Upper lobe of right lung (tissue), 1 donor: Measurements from ENCODE around the gene CDAN1. TPM values are rescaled to one million over a fixed set of nuclear protein-coding genes. Genes with fewer than 3 reads are reported as not detected.

Experiments
- ATAC-seq: fragments of 200-7000 bp; cut with Tn5 transposase; one replicate; pipeline ENCODE4 v1.9.1; 2020; ENCODE audit warnings: mild to moderate bottlenecking, moderate library complexity
- DNase-seq: peaks from one replicate; pipeline ENCODE4 v3.0.0-alpha.2; 2020
- H3K27ac ChIP-seq: fragments of 200-600 bp; one replicate; pipeline ENCODE4 v1.8.0; 2022
- H3K27me3 ChIP-seq: fragments of 200-600 bp; one replicate; pipeline ENCODE4 v1.8.0; 2022; ENCODE audit warnings: mild to moderate bottlenecking
- H3K36me3 ChIP-seq: fragments of 200-600 bp; one replicate; pipeline ENCODE4 v1.8.0; 2022
- H3K4me1 ChIP-seq: fragments of 200-600 bp; one replicate; pipeline ENCODE4 v1.8.0; 2022
- H3K4me3 ChIP-seq: fragments of 200-600 bp; one replicate; pipeline ENCODE4 v1.8.0; 2022; ENCODE audit warnings: mild to moderate bottlenecking
- H3K9me3 ChIP-seq: fragments of 200-600 bp; one replicate; pipeline ENCODE4 v1.8.0; 2022
- intact Hi-C: fragments of 100-400 bp; cut with DNase I; formaldehyde crosslinking; loops from one replicate; pipeline ENCODE4 v1.11.0; 2022
- total RNA-seq: library from RNA; stranded (reverse); fragmentation: NEBNext Ultra II Directional; extraction: Animal tissue kit (Norgen Biotek cat#: 25700); gene quantifications from one replicate; pipeline ENCODE4 v1.2.1, GENCODE V29; 2021
- TF ChIP-seq, protein P1 (sequence below): fragments of 200-600 bp; IDR thresholded peaks from one replicate; pipeline ENCODE4 v1.8.0; 2022; ENCODE audit warnings: antibody characterized with exemption
- donor health status: DM: no; HTN: yes; CAD: no; lungs with severe emphysema.

Gene CDAN1
- total RNA-seq, 1 donor from 2014 or later: 13.5 TPM

DNA sequence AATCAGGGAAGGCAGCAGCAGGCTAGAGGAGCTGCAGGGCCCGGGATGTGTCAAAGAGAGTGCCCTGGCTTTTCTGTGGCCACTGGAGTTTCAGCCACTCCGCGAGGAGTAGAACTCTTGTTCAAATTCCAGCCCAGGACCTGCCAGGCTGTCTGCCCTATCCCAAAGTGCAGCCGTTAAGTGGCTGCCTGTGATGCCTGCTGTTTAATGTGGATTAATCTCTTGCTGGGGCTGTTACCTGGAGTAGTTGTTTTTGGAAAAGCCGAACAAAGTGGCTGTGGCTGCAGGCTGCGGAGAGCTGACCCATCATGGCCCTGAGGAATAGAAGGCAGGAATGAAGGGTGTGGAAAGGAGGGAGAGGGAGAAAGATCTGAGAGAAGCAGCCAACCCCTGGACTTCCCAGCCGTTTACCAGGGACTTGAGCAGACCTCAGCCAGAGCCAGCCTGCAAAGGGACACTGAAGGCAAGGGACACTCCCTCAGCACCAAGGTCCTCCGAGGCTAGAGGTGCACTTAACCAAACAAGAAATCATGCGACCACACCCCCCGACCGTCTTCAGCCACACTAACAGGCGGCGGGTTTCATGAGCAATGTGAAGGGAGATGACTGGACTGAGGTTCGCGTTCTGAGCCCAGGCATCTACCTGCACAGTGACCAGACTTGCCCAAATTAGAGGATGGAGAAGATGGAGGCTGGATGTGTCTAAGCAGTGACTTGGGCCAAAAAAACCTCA is 4.7 kb downstream of the CDAN1 start:
- ATAC-seq: no peak
- H3K4me1 ChIP-seq: peaks cover 14% of the 10 kb centered on the region
- H3K27me3 ChIP-seq: no peaks in the 10 kb centered on the region
- no peaks in the 10 kb centered on the region for H3K9me3 ChIP-seq
- intact Hi-C loops: no loop called here
- H3K36me3 ChIP-seq: peaks cover 79% of the 10 kb centered on the region
- no peak overlapping the region for H3K4me3 ChIP-seq
- TF ChIP-seq, protein P1, sequence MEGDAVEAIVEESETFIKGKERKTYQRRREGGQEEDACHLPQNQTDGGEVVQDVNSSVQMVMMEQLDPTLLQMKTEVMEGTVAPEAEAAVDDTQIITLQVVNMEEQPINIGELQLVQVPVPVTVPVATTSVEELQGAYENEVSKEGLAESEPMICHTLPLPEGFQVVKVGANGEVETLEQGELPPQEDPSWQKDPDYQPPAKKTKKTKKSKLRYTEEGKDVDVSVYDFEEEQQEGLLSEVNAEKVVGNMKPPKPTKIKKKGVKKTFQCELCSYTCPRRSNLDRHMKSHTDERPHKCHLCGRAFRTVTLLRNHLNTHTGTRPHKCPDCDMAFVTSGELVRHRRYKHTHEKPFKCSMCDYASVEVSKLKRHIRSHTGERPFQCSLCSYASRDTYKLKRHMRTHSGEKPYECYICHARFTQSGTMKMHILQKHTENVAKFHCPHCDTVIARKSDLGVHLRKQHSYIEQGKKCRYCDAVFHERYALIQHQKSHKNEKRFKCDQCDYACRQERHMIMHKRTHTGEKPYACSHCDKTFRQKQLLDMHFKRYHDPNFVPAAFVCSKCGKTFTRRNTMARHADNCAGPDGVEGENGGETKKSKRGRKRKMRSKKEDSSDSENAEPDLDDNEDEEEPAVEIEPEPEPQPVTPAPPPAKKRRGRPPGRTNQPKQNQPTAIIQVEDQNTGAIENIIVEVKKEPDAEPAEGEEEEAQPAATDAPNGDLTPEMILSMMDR: no peak
- DNase-seq: no peak
- H3K27ac ChIP-seq: no peak overlapping the region

DNA sequence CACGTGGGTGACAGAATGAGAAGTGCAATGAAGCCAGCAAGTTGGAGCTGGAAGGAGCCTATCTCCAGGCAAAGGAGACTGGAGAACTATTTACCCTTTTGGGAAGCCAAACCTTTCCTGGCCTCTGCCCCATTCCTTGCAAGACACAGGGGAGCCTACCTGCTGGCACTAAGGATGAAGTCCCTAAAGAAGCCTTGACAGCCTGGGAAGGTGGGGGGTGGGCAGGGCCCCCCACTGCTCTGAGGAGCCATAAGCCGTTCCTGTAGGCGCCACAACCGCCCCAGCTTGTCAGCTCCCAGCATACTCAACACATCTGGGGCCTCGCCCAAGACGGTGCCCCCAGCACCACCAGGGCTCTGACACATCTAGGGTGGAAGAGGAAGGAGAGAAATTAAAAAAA is 5.5 kb downstream of the CDAN1 start:
- no peaks in the 10 kb centered on the region for H3K27me3 ChIP-seq
- no peak overlapping the region for H3K27ac ChIP-seq
- TF ChIP-seq, protein P1: no peak
- DNase-seq (no peak), ATAC-seq (no peak)
- intact Hi-C loops: no loop called here
- H3K36me3 ChIP-seq: peaks cover 87% of the 10 kb centered on the region
- H3K4me1 ChIP-seq: peaks cover 14% of the 10 kb centered on the region
- no peaks in the 10 kb centered on the region for H3K9me3 ChIP-seq
- no peak overlapping the region for H3K4me3 ChIP-seq

DNA sequence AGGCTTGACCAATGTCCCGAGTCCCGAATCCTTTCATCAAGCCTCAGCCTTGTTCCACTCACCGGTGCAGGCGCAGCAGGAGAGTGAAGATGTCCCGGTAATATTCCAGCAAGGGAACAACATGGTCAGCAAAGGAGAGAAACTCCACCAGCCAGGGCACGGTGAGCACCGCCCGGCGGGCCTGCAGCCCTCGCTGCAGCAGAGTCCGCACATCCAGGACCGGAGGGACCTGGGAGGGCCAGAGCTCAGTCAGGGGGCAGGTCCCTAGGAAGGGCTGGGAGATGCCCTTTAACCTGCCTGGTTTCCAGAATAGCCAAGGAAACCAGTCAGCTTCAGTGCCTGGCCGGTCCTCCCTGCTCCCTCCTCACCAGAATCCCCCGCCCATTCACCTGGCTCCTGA is 6.4 kb downstream of the CDAN1 start:
- H3K36me3 ChIP-seq: peaks cover 96% of the 10 kb centered on the region
- intact Hi-C loops: no loop called here
- DNase-seq: no peak

DNA sequence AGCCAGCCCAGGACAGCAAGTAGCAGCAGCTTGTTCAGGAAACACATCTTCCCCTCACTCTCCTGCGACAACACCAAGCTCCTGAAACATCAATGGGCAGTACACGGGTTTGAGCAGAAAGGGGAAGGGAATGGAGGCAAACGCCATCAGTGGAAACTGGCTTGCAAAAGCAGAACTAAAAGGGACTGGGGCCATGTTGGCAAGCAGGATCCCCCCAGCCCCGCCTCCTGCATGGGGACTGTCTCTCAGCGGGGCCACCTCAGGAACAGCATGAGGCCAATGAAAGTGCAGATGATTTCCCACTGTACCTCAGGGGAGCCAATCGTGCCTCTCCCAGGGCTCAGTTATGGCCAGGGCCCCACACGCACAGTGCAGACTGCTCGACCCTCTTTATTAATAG is 6.8 kb downstream of the CDAN1 start:
- no peaks in the 10 kb centered on the region for H3K9me3 ChIP-seq
- no peaks in the 10 kb centered on the region for H3K27me3 ChIP-seq
- peaks cover 96% of the 10 kb centered on the region for H3K36me3 ChIP-seq
- DNase-seq: no peak
- TF ChIP-seq, protein P1: no peak
- H3K4me3 ChIP-seq: no peak overlapping the region
- ATAC-seq: no peak
- no peak overlapping the region for H3K27ac ChIP-seq
- peaks cover 5% of the 10 kb centered on the region for H3K4me1 ChIP-seq
- intact Hi-C loops: no loop called here

More for the DNA sequence above, 6.4 kb downstream of the CDAN1 start:
- Histone ChIP-seq H3K4me1 (peaks cover 8% of the 10 kb centered on the region), H3K27me3 (no peaks in the 10 kb centered on the region), H3K9me3 (no peaks in the 10 kb centered on the region), H3K27ac (no peak overlapping the region), H3K4me3 (no peak overlapping the region)
- TF ChIP-seq, protein P1: no peak
- ATAC-seq: no peak

DNA sequence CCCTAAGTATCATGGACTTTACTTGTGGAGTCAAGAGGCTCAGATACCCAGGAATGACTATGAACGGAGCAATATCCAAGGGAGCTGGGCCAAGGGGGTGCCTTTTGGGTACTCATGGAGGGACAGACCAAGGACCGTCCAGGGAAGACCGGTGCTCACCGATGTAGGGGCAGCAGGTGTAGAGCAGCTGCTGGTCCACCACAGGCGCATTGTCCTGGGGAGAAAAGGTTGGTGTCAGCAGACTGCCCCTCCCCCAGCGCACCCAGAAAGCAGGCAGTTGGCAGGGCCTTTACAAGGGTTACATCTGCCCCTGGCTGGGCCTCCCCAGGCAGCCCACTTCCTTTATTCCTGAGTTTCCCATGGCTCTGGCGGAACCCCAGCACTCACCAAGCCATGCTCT is 7.5 kb downstream of the CDAN1 start:
- no peak overlapping the region for H3K27ac ChIP-seq
- H3K9me3 ChIP-seq: no peaks in the 10 kb centered on the region
- intact Hi-C loops: no loop called here
- peaks cover 98% of the 10 kb centered on the region for H3K36me3 ChIP-seq
- peaks cover 4% of the 10 kb centered on the region for H3K4me1 ChIP-seq
- no peak overlapping the region for H3K4me3 ChIP-seq
- TF ChIP-seq, protein P1: no peak
- DNase-seq (no peak), ATAC-seq (no peak)
- H3K27me3 ChIP-seq: no peaks in the 10 kb centered on the region

DNA sequence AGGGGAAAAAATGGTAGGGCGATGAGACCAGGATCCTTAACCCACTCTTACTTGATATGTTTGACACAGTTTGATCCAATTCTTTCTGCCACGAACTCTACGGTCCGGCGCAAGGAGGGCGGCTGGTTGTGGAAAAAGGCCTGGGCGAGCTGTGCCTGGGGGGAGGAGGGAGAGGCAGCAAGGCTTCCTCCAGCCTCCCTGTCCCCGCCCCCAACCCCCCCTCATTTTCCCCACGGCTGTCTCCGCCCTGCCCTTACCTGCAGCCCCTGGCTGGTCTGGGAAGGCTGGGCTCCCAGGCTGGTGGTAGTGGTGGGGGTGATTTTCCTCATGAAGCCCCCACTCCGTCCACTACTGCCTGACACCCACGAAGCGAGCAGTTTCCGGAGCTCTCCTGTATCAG is 8.0 kb downstream of the CDAN1 start:
- no peak for ATAC-seq
- TF ChIP-seq, protein P1: no peak
- no peak overlapping the region for H3K4me3 ChIP-seq
- intact Hi-C loops: no loop called here
- no peaks in the 10 kb centered on the region for H3K9me3 ChIP-seq
- H3K4me1 ChIP-seq: peaks cover 4% of the 10 kb centered on the region
- peaks cover 98% of the 10 kb centered on the region for H3K36me3 ChIP-seq
- DNase-seq: no peak
- H3K27me3 ChIP-seq: no peaks in the 10 kb centered on the region
- H3K27ac ChIP-seq: no peak overlapping the region
